CD4-positive, alpha-beta T cell (primary cell): ENCODE data around the gene ZNF783. TPM values are rescaled to one million over a fixed set of nuclear protein-coding genes. Genes with fewer than 3 reads are reported as not detected.

ENCODE experiments used
- ATAC-seq: fragments of 200-7000 bp; cut with Tn5 transposase; one replicate; pipeline ENCODE4 v1.10.0; 2022; ENCODE audit warnings: mild to moderate bottlenecking; ENCODE audit not compliant: poor library complexity
- CTCF ChIA-PET: fragments of 350-600 bp; sonication (Branson Sonifier 250); formaldehyde crosslinking; loops from one replicate; lab custom pipeline; 2021; ENCODE audit warnings: antibody characterized with exemption, inconsistent platforms; lab: Charles Lee
- POLR2A ChIA-PET: fragments of 350-600 bp; sonication (Branson Sonifier 250); formaldehyde crosslinking; loops from one replicate; lab custom pipeline; 2021; ENCODE audit warnings: antibody characterized with exemption, inconsistent platforms; lab: Charles Lee
- DNase-seq, 14 experiments: peaks; one replicate each; pipeline ENCODE4 v3.0.0-alpha.2; 2013 to 2020; ENCODE audit warnings: mixed read lengths in 2 of 14
- H3K27ac ChIP-seq, 2 donors: one replicate each; pipeline versions ENCODE4 v1.5.1 to v1.7.0; 2013; ENCODE audit warnings: low read length in 2 of 2, low read depth in 1 of 2, mild to moderate bottlenecking in 1 of 2
- H3K27me3 ChIP-seq, 2 experiments: 1 replicate in 1 of 2; 2 replicates in 1 of 2; pipeline versions ENCODE4 v1.6.1 to v1.7.0; 2013; ENCODE audit warnings: low read length in 2 of 2, control low read depth in 1 of 2, mild to moderate bottlenecking in 1 of 2, moderate library complexity in 1 of 2; ENCODE audit not compliant: insufficient read depth in 2 of 2, control insufficient read depth in 1 of 2
- H3K36me3 ChIP-seq: one replicate; pipeline ENCODE4 v1.6.1; 2013; ENCODE audit warnings: low read length, control low read depth; ENCODE audit not compliant: insufficient read depth
- H3K4me1 ChIP-seq: one replicate; pipeline ENCODE4 v1.6.1; 2013; ENCODE audit warnings: low read length, control low read depth; ENCODE audit not compliant: insufficient read depth
- H3K4me3 ChIP-seq: one replicate; pipeline ENCODE4 v1.5.1; 2013; ENCODE audit warnings: mild to moderate bottlenecking, low read length, moderate library complexity
- H3K9me3 ChIP-seq, 2 experiments: 1 replicate in 1 of 2; 2 replicates in 1 of 2; pipeline versions ENCODE4 v1.6.1 to v1.7.0; 2013; ENCODE audit warnings: low read length in 2 of 2, mild to moderate bottlenecking in 2 of 2, control low read depth in 1 of 2, moderate library complexity in 1 of 2; ENCODE audit not compliant: control insufficient read depth in 1 of 2, insufficient read depth in 1 of 2
- H3K27ac Mint-ChIP-seq: one replicate; pipeline ENCODE4 v1.8.0; 2020; ENCODE audit warnings: mixed read lengths
- H3K27me3 Mint-ChIP-seq: one replicate; pipeline ENCODE4 v1.8.0; 2021; ENCODE audit warnings: mixed read lengths
- H3K36me3 Mint-ChIP-seq: one replicate; pipeline ENCODE4 v1.8.0; 2021; ENCODE audit warnings: low read depth, mixed read lengths
- H3K4me1 Mint-ChIP-seq: one replicate; pipeline ENCODE4 v1.8.0; 2021; ENCODE audit warnings: low read depth, mixed read lengths
- H3K4me3 Mint-ChIP-seq: one replicate; pipeline ENCODE4 v1.8.0; 2020; ENCODE audit warnings: mild to moderate bottlenecking, mixed read lengths
- H3K9me3 Mint-ChIP-seq: one replicate; pipeline ENCODE4 v1.8.0; 2020; ENCODE audit warnings: mixed read lengths
- intact Hi-C, 2 experiments: fragments of 100-400 bp; cut with DNase I in 1 of 2; cut with micrococcal nuclease in 1 of 2; formaldehyde crosslinking; loops; one replicate each; pipeline versions ENCODE4 v1.15.1 to v1.9.0; 2023 to 2025; cut with DNase I, micrococcal nuclease
- total RNA-seq, 174 experiments: library from RNA in 2 of 174; stranded (reverse) in 2 of 174; gene quantifications; one replicate each; pipeline ENCODE4 v1.2.3 and lab custom pipeline; 2021 to 2026
- TF ChIP-seq, protein P1 (sequence below): fragments of 200-600 bp; IDR thresholded peaks from one replicate; pipeline ENCODE4 v1.8.0; 2022; ENCODE audit warnings: antibody characterized with exemption, mild to moderate bottlenecking

The ZNF783 gene
- total RNA-seq, 2 experiments from 2014 or later: 27.6 to 29.0 TPM

DNA sequence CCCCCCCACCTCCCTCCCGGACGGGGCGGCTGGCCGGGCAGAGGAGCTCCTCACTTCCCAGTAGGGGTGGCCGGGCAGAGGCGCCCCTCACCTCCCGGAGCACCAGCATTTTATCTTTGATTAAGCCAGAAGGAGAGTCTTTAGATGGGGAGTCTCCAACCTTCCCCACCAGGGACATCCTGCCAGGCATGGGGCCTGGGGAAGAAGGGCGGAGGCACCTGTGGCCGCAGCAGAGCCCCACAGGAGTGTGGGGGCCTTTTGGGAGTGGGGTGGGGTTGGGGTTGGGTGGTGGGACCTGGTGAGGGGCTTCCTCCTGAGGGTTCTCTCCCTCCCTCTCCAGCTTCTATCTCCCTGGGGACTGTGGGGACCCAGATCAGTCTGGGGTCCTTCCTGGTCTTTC, 18.2 kb downstream of the ZNF783 start:
- Histone ChIP-seq H3K36me3 (peaks cover 43% of the 10 kb centered on the region), H3K9me3 (no peaks in the 10 kb centered on the region), H3K27ac (no peak overlapping the region), H3K27me3 (no peaks in the 10 kb centered on the region), H3K4me3 (no peak overlapping the region), H3K4me1 (peaks cover 16% of the 10 kb centered on the region)
- ChIA-PET CTCF (interaction anchor here (1.4 kb wide), 1 partner anchor 18 kb away, joined by 8 read pairs; the partner anchor contains the start of gene ZNF783), POLR2A (no interaction called here)
- intact Hi-C loops: loop anchor here in 1 of 2 experiments (10.0 kb wide), 1 partner anchor 395 kb away; the partner anchor contains the start of gene EZH2
- H3K27me3 Mint-ChIP-seq: no peaks in the 10 kb centered on the region
- DNase-seq: no peak
- H3K36me3 Mint-ChIP-seq: peaks cover 57% of the 10 kb centered on the region
- H3K27ac Mint-ChIP-seq: no peak overlapping the region
- TF ChIP-seq, protein P1, sequence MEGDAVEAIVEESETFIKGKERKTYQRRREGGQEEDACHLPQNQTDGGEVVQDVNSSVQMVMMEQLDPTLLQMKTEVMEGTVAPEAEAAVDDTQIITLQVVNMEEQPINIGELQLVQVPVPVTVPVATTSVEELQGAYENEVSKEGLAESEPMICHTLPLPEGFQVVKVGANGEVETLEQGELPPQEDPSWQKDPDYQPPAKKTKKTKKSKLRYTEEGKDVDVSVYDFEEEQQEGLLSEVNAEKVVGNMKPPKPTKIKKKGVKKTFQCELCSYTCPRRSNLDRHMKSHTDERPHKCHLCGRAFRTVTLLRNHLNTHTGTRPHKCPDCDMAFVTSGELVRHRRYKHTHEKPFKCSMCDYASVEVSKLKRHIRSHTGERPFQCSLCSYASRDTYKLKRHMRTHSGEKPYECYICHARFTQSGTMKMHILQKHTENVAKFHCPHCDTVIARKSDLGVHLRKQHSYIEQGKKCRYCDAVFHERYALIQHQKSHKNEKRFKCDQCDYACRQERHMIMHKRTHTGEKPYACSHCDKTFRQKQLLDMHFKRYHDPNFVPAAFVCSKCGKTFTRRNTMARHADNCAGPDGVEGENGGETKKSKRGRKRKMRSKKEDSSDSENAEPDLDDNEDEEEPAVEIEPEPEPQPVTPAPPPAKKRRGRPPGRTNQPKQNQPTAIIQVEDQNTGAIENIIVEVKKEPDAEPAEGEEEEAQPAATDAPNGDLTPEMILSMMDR: no peak
- peaks cover 16% of the 10 kb centered on the region for H3K4me1 Mint-ChIP-seq
- no peaks in the 10 kb centered on the region for H3K9me3 Mint-ChIP-seq
- no peak for ATAC-seq
- no peak overlapping the region for H3K4me3 Mint-ChIP-seq

DNA sequence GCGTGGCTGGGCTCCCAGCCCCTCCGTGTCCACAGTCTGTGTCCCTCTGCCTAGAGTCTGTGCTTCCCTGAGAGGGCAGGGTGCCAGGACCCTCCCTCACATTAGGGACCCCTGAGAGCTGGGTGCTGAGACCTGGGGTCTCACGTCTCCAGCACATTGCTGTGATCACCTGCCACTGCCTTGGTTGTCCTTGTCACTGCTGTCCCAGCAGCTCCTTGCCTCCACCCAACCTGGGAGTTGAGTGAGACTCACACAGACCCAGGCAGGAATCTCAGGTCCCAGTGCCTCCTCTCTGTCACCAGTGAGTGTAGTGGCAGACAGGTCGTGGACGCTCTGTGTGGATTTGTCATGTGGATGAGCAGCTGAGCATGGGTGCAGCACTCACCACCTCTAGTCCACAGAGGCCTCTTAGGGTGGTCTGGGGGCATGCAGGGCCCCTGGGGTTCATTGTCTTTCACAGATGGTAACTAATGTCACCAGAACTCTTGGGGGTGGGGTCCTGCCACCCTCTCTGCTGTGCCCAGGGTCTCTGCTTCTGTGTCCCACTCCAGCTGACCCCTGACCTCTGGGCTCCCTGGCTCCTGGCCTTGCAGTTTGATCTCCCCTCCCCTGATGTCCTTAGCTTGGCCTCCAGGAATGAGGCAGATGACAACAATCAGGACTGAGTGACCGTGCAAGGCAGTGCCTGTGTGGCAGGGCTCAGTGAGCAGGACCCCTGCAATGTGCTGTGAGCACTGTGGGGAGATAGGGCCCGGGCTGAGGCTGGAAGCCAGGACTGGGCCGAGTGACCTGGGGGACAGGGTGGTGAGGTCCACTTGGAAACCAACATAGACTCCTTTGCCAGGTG, 18.9 kb downstream of the ZNF783 start:
- Mint-ChIP-seq H3K4me3 (no peak overlapping the region), H3K27me3 (no peaks in the 10 kb centered on the region), H3K36me3 (peaks cover 52% of the 10 kb centered on the region), H3K9me3 (no peaks in the 10 kb centered on the region), H3K4me1 (peaks cover 24% of the 10 kb centered on the region), H3K27ac (no peak overlapping the region)
- ChIA-PET POLR2A (no interaction called here), CTCF (interaction anchor here (1.4 kb wide), 1 partner anchor 19 kb away, joined by 8 read pairs; the partner anchor contains the start of gene ZNF783)
- Histone ChIP-seq H3K27me3 (no peaks in the 10 kb centered on the region), H3K36me3 (peaks cover 38% of the 10 kb centered on the region), H3K9me3 (no peaks in the 10 kb centered on the region), H3K4me1 (peaks cover 24% of the 10 kb centered on the region), H3K4me3 (no peak overlapping the region), H3K27ac (no peak overlapping the region)
- DNase-seq (no peak), ATAC-seq (no peak)
- TF ChIP-seq, protein P1: no peak
- intact Hi-C loops: loop anchor here in 1 of 2 experiments (10.0 kb wide), 1 partner anchor 396 kb away; the partner anchor contains the start of gene EZH2

DNA sequence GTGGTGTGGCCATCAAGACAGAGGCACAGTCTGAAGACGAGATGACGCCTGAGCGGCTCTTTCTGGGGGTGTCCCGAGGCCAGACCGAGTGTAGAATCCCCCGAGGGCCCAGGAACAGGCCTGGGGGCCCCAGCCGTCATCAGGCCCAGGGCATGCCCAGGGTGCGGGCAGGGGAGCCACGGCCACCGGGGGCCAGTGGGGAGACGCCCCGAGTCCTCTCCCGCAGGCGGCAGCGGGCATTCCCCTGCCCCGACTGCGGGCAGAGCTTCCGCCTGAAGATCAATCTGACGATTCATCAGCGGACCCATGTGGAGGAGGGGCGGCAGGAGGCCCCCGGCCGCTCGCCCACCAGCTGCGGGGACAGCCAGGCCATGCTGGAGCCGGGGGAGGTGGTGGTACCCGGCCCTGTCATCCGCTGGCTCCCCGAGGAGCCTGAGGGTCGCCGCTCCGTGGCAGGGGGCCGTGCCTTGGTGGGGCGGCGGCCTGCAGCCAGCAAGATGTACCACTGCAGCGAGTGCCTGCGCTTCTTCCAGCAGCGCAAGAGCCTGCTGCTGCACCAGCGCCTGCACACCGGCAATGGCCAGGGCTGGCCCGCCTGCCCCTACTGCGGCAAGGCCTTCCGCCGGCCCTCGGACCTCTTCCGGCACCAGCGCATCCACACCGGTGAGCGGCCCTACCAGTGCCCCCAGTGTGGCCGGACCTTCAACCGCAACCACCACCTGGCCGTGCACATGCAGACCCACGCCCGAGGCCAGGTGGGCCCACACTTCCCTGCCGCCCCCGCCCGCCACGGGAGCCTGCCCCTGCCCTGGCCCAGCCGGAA, 19.7 kb downstream of the ZNF783 start:
- no peaks in the 10 kb centered on the region for H3K27me3 ChIP-seq
- intact Hi-C loops: loop anchor here in 1 of 2 experiments (10.0 kb wide), 1 partner anchor 397 kb away; the partner anchor contains the start of gene EZH2
- ChIA-PET POLR2A (no interaction called here), CTCF (interaction anchor here (1.4 to 4.4 kb wide), 2 partner anchors 19 to 20 kb away, joined by 8 to 56 read pairs; partner anchors contain the start of gene ZNF783)
- no peak overlapping the region for H3K4me3 Mint-ChIP-seq
- TF ChIP-seq, protein P1: no peak
- peaks cover 32% of the 10 kb centered on the region for H3K4me1 Mint-ChIP-seq
- no peak overlapping the region for H3K27ac Mint-ChIP-seq
- no peak overlapping the region for H3K27ac ChIP-seq
- ATAC-seq (no peak), DNase-seq (no peak)
- no peaks in the 10 kb centered on the region for H3K9me3 ChIP-seq
- peaks cover 48% of the 10 kb centered on the region for H3K36me3 Mint-ChIP-seq
- peaks cover 35% of the 10 kb centered on the region for H3K36me3 ChIP-seq
- peaks cover 32% of the 10 kb centered on the region for H3K4me1 ChIP-seq
- H3K9me3 Mint-ChIP-seq: no peaks in the 10 kb centered on the region
- H3K27me3 Mint-ChIP-seq: no peaks in the 10 kb centered on the region
- H3K4me3 ChIP-seq: no peak overlapping the region
